Right forelimb (tissue), 1 donor: ENCODE data around the gene ERICH4.
"Not testable (repeated sequence)": the region's sequence is repeated elsewhere in the genome, so short reads cannot be mapped to it uniquely, and the experiment has no call there.

ENCODE experiments used
- DNase-seq: peaks from one replicate; pipeline ENCODE4 v3.0.0-alpha.2; 2018

The ERICH4 gene

GRCh38 chr19:41435936-41436673 lies 6.9 kb upstream of the ERICH4 start:
- DNase-seq = no peak

- DNase-seq = no peak
Measured at GRCh38 chr19:41436674-41436951, 6.3 kb upstream of the ERICH4 start.

GRCh38 chr19:41437944-41438574 lies 4.9 kb upstream of the ERICH4 start:
- no peak for DNase-seq

DNA sequence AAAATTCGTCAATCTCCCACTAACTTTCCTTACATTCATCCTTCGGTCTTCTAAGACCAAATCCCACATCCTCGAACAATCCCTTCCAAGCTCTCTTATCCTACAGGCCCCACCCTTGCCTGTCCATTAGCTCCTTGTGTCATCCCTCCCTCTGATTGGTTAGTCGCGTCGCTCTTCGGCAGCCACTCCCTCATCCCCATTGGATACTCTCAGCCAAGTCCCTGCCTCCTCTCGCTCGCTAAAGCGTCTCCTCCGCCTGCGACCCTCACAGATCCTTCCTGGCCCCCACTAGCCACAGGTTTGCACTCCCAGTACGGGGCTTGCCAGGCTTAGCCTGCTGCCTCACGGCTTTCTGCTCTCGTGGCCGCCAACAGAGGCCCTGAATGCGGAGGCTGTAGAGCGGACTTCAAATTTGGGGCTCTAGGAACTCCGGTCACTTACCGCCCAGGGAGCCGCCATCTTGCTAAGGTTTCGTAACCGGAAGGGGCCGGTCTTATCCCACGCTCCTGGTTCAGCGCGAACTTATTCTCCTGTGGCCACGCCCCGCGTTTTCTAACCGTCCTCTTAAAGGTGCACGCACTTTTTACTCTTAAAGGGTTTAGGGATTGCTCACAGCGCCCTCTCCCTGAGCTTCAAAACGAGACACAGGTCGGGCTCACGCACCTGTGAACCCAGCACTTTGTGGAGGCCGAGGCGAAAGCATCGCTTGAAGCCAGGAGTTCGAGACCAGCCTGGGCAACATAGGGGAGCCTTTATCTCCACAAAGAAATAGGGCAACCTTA lies 3.3 kb upstream of the ERICH4 start, which contains the start of gene DMAC2:
TSS of gene DMAC2 (minus strand) at position 472 of the 782 bp plus-strand sequence. CDS start at position 459, 13 bp downstream.
- DNase-seq = peak; percentile 97

GRCh38 chr19:41441321-41441945 lies 1.5 kb upstream of the ERICH4 start:
- no peak for DNase-seq

DNA sequence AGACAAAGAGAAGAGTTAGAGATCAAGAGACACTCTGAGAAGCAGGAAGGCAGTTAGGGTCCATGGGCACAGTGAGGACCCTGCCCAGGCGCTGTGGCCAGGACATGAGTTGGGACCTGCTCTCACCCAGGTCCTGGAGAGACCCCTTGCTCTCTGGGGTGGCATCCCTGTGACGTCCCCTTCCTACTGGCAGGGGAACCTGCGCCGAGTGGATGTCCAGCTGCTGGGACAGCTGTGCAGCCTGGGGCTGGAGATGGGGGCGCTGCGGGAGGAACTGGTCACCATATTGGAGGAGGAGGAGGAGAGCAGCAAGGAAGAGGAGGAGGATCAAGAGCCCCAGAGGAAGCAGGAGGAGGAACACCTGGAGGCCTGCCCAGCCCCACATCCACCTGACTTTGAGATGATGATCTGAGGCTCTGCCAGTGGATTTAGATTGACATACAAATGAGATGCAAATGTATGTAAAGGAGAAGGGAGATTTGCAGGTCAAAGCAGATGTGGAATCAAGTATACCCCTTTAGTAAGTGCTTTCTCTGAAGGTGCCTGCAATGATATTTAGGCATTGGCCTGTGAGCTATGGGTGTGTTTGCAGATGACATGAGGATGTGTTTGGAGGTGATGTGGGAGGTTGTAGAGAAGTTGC lies 978 bp downstream of the ERICH4 start:
- no peak for DNase-seq

DNA sequence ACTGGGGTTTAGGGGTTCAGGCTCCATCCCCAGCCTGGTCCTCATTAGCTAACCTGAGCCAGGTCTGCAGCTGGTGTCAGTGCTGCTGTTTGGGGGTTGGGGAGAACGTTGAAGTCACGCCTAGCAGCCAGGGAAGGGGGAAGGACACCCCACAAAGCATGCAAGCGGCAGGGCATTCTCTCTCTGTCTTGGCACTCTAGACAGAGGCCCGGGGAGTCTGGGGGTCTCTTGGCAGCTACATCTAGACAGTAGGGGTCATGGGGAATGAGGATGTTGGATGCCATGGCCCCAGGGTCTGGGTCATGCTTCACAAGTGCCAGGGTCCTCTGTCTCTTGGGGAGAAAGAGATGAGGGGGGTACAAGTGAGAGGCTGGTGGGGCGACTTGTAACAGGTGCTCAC lies 2.6 kb downstream of the ERICH4 start:
- DNase-seq = no peak

GRCh38 chr19:41447732-41448332 lies 4.9 kb downstream of the ERICH4 start:
- DNase-seq = no peak

DNA sequence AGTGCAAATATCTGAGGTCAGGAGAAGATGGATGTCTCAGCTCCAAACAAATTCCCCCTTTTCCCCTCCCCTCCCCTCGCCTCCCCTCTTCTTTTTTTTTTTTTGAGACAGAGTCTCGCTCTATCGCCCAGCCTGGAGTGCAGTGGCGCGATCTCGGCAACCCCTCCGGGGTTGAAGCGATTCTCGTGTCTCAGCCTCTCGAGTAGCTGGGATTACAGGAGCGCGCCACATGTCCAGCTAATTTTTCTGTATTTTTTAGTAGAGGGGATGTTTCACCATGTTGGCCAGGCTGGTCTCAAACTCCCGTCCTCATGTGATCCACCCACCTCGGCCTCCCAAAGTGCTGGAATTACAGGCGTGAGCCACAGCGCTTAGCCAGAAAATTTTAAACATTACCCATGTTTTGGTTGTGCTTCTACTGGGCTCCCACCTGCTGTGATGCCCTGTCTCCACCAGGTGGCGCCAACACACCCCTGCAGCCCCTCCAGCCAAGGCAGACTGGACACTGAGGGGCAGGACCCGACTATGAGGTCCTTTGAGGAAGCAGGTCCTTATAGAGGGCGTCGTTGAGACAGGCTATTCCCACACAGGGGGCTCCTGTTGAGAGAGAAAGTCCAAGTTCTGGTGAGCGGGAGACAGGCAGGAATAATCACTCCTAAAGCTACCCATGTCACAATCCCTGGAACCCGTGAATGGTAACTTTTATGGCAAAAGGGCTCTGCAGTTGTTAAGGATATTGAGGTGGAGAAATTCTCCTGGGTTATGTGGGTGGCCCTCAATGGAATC lies 6.3 kb downstream of the ERICH4 start:
- DNase-seq = peak; percentile 90

GRCh38 chr19:41449865-41450178 lies 6.9 kb downstream of the ERICH4 start:
- no peak for DNase-seq

- no peak for DNase-seq
Measured at GRCh38 chr19:41452584-41453275, 9.8 kb downstream of the ERICH4 start.

DNA sequence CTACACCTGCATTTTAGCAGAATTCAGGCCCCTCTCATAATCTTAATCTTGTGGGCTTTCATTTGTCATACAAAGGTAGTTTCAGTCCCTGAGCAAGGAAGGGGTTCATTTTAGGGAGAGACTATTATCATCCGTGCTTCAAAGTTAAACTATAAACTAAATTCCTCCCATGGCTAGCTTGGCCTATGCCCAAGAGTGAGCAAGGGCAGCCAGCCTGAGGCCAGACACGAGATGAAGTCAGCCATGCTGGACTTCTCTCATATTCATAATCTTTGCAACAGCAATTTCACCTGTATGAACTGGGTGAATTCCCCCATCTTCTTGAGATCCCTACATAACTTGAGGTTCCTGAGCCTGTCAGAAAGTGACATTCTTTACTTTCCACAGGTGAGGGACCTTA lies 13.0 kb downstream of the ERICH4 start:
- DNase-seq = no peak

DNA sequence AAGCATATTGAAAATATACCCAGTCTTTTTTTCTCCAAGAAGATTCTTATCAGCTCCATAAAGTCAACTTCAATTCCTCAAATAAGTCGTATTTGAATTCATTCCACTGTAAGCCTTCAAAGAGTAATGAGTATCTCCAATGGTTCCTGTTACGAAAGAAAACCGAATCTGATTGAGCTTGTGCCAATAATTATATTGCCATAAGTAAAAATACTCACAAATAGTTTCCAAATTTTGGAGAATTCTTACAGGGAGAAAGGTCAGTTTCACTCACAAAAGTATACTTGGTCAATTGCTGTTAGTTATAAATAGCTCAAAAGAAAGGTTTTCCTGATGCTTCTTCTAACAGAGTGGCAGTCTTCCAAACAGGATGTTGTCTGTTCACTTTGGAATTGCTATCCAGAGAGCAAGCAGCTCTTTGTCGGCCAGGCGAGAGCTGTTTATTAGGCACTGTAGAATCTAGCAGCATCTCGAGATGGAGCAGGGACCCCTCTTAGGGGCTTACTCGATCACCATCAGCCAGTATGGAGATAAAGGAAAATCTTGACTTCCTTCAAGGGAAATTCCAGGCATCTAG lies 13.5 kb downstream of the ERICH4 start:
- no peak for DNase-seq

- no peak for DNase-seq
Measured at GRCh38 chr19:41457241-41457640, 14.3 kb downstream of the ERICH4 start.

DNA sequence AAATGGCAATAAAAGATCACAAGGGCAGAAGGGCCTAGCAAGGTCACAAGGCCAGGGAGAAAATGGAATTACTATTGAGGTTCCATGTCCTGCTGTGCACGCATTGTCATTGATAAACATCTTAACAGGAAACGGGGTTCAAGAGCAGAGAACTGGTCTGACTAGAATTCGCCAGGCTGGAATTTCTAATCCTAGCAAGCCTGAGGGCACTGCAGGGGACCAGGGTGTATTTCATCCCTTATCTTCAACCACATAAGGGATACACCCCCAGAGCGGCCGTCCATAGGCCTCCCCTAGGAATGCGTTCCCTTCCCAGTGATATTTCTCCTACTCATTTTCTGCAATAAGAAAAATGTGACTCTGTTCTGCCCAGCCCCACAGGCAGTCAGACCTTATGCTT lies 19.5 kb downstream of the ERICH4 start:
- no peak for DNase-seq

- not testable (repeated sequence) for DNase-seq
Measured at GRCh38 chr19:41463257-41464256, 20.6 kb downstream of the ERICH4 start.

DNA sequence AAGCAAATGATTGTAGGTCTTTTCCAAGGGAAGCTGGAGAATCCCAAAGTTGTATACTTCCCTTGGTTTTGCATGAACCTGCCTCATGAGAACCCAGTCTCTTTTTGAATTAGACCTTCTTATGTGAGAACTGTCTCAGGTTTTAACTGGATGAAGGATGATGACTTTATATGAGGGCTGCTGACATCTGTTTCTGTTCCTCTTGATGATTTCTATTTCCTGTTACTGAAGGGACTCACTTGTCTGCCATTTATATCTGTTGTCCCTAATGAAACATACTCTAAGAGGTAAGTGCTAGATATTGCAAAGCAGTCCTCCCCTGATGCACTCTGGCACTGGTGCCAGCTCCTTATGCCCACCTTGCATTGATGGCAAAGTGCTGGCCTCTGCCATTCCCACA lies 33.6 kb downstream of the ERICH4 start:
- DNase-seq = no peak

DNA sequence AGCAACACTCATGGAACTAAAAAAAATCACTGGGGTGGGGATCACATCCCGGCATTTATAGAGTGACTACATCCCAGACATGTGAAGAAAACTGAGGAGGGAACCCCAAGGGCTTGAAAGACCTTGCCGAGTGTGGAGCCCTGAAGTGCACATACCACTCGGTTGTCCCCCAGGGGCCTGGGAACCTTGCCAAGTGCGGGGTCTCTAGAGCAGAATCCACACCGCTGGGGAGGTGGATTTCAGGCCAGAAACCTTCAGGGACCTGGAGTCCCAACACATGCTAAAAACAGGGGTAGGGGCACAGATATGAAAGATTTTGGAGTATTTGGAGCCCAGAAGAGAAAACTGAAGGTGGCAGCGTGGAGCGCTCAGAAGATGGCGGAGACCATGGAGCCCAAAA lies 35.2 kb downstream of the ERICH4 start:
- DNase-seq = no peak
